Fibroblast of villous mesenchyme (primary cell): Measurements from ENCODE around the gene LRP1B. TPM values are rescaled to one million over a fixed set of nuclear protein-coding genes. Genes with fewer than 3 reads are reported as not detected.

Source experiments
- DNase-seq: peaks from one replicate; pipeline ENCODE4 v3.0.0-alpha.2; 2010; ENCODE audit warnings: low read depth
- H3K4me3 ChIP-seq: 2 replicates; pipeline ENCODE4 v1.5.1; 2011; ENCODE audit warnings: low read depth, mild to moderate bottlenecking, low read length
- CTCF ChIP-seq: IDR thresholded peaks from 2 replicates; pipeline ENCODE4 v1.5.1; 2012; ENCODE audit warnings: low read depth, mild to moderate bottlenecking, low read length; ENCODE audit not compliant: insufficient read depth
- total RNA-seq: library from RNA; depleted of rRNA; stranded (reverse); fragments of >200 nt; gene quantifications from 2 replicates; pipeline ENCODE4 v1.2.3, GENCODE V29; 2012

The LRP1B gene
- total RNA-seq, 1 donor: 2.2 TPM

- DNase-seq: no peak
- TF ChIP-seq CTCF: no peak
- H3K4me3 ChIP-seq: no peak overlapping the region
Observed at GRCh38 chr2:141899740-141900139, 231.1 kb downstream of the LRP1B start.

GRCh38 chr2:141889788-141890187, 241.0 kb downstream of the LRP1B start:
- no peak overlapping the region for H3K4me3 ChIP-seq
- no peak for TF ChIP-seq CTCF
- no peak for DNase-seq

- no peak overlapping the region for H3K4me3 ChIP-seq
- DNase-seq: no peak
- TF ChIP-seq CTCF: no peak
Observed at GRCh38 chr2:141888987-141889555, 241.7 kb downstream of the LRP1B start.

- no peak overlapping the region for H3K4me3 ChIP-seq
- no peak for DNase-seq
- no peak for TF ChIP-seq CTCF
Observed at GRCh38 chr2:141887363-141887762, 243.5 kb downstream of the LRP1B start.

GRCh38 chr2:141878016-141878415, 252.8 kb downstream of the LRP1B start:
- no peak for TF ChIP-seq CTCF
- DNase-seq: no peak
- no peak overlapping the region for H3K4me3 ChIP-seq

- no peak for TF ChIP-seq CTCF
Observed at GRCh38 chr2:141871913-141872634, 258.7 kb downstream of the LRP1B start.

More at GRCh38 chr2:141871913-141872634, 258.7 kb downstream of the LRP1B start:
- no peak overlapping the region for H3K4me3 ChIP-seq
- no peak for DNase-seq
